GM10248 (cell line): Measurements from ENCODE around the gene FMN1.

Source experiments
- CTCF ChIA-PET: fragments of 300-600 bp; sonication (Branson Sonifier 250); formaldehyde crosslinking; extraction: SDS; loops from one replicate; lab custom pipeline; 2021; ENCODE audit warnings: antibody characterized with exemption; lab: Yijun Ruan, JAX
- POLR2A ChIA-PET: fragments of 350-650 bp; sonication (Branson Sonifier 250); formaldehyde crosslinking; extraction: SDS; loops from one replicate; lab custom pipeline; 2020; ENCODE audit warnings: antibody characterized with exemption; lab: Yijun Ruan, JAX
- DNase-seq: peaks from one replicate; pipeline ENCODE4 v3.0.0; 2012; ENCODE audit errors: extremely low spot score
- TF ChIP-seq, protein P1 (sequence below): IDR thresholded peaks from 2 replicates; pipeline ENCODE4 v1.5.1; 2012; ENCODE audit warnings: mild to moderate bottlenecking, low read depth; ENCODE audit errors: extremely low read depth, missing control alignments, control extremely low read depth

Gene FMN1

DNA sequence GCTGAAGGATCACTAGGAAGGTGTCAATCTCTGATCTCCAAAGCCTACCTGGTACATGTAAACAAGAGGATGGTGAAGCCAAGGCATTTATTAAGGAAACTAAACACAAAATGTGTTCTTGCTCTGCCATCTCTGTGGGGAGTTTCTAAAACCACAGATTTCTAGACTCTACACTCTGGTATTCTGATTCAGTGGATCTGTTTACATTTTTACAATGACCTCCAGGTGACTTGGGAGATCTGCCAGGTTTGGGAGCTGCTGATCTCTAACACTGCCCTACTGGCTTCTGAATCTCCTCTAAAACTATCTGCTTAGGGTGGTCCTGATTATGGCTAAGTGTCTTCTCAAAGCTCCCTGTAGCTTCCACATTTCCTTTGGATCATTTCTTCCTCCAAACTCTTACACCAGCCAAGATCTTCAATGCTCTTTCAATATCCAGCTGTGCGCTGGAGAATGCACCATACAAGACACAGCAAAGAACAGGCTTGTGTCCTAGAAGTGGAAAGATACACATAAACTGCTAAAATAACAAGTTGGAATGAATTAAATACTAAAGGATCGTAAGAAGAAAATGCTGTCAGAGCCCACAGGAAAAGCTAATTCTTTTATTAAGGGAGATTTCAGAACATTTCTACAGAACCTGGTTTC, 404.0 kb downstream of the FMN1 start:
- TF ChIP-seq, protein P1, sequence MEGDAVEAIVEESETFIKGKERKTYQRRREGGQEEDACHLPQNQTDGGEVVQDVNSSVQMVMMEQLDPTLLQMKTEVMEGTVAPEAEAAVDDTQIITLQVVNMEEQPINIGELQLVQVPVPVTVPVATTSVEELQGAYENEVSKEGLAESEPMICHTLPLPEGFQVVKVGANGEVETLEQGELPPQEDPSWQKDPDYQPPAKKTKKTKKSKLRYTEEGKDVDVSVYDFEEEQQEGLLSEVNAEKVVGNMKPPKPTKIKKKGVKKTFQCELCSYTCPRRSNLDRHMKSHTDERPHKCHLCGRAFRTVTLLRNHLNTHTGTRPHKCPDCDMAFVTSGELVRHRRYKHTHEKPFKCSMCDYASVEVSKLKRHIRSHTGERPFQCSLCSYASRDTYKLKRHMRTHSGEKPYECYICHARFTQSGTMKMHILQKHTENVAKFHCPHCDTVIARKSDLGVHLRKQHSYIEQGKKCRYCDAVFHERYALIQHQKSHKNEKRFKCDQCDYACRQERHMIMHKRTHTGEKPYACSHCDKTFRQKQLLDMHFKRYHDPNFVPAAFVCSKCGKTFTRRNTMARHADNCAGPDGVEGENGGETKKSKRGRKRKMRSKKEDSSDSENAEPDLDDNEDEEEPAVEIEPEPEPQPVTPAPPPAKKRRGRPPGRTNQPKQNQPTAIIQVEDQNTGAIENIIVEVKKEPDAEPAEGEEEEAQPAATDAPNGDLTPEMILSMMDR = no peak
- CTCF ChIA-PET = interaction anchor here (1.7 kb wide), 1 partner anchor 18 kb away, joined by 6 read pairs; no protein-coding TSS in a partner anchor
- POLR2A ChIA-PET = no interaction called here
- no peak for DNase-seq

DNA sequence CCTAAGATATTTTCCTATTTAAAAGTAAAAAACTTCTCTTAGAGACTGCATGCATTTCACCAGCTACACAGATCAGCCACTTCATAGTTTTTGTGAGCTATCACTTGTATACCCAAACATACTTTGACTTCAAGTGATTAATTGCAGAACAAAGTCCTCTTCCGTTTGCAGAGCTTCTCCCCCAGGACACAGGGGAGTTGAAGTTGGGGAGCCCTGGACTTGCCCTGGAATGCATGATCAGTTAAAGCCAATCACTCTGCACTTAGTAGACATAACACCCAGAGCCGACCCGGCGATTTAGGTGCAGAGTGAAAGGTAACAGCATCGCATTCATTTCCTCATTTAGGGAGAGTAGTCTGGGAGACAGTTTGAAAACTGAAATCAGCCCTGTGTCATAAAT, 406.6 kb downstream of the FMN1 start:
- ChIA-PET CTCF (no interaction called here), POLR2A (no interaction called here)
- TF ChIP-seq, protein P1 = no peak
- DNase-seq = no peak

DNA sequence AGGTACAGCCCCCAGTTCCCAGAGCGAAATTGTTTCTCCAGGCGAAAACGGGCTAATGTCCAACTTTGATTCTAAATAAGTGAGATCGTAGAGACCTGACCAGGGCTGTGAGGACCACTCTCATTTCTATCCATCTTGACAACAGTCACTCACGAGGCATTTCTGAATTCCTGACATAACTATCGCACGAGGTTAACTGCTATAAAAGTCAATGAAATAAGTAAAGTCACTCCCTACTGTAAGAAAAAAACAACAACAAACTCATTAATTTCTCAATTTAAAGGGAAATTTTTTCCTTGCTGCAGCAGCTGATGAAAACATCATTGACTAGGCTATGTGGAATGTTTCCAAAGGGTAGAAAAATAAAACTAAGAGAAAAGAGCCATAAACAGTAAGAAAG, 407.6 kb downstream of the FMN1 start:
- ChIA-PET POLR2A (no interaction called here), CTCF (no interaction called here)
- TF ChIP-seq, protein P1 = no peak
- no peak for DNase-seq

DNA sequence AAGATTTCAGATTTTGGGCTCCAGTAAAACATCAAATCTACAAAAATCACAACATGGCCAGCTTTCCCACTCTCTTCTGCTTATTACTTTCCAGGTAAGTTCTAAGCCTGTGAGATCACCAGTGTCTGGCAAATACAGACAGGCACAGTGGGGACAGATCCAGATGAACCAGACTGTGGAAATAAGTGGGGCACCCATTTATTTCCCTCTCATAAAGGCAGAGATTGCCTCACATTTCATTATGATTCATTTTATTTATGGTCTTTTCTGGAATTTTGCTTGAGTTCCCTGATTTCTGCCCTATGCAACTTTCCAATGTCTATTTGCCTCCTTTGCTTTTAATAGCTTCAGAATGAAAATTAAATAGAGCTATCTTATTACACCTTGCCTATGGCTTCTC, 409.9 kb downstream of the FMN1 start:
- ChIA-PET POLR2A (no interaction called here), CTCF (interaction anchor here (1.4 kb wide), 1 partner anchor 10 kb away, joined by 3 read pairs; no protein-coding TSS in a partner anchor)
- TF ChIP-seq, protein P1 = no peak
- no peak for DNase-seq

DNA sequence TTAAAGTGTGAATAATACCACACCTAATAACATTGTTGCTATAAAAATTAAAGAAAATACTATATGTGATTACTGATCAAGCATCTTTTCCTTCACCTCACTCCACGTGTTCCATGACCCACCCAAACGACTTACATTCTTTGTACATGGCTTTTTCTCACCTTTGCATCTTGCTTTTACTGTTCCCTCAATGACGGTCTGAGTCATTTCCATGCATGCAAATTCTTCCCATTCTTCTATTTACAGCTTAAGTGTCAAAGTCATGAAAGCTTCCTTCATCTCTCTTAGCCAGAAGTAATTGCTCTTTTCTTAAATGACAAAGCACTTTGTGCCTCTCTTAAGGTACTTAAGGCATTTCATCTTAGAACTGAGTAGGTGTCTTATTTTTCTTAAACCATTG, 412.7 kb downstream of the FMN1 start:
- no peak for DNase-seq
- ChIA-PET POLR2A (no interaction called here), CTCF (no interaction called here)
- TF ChIP-seq, protein P1 = no peak

DNA sequence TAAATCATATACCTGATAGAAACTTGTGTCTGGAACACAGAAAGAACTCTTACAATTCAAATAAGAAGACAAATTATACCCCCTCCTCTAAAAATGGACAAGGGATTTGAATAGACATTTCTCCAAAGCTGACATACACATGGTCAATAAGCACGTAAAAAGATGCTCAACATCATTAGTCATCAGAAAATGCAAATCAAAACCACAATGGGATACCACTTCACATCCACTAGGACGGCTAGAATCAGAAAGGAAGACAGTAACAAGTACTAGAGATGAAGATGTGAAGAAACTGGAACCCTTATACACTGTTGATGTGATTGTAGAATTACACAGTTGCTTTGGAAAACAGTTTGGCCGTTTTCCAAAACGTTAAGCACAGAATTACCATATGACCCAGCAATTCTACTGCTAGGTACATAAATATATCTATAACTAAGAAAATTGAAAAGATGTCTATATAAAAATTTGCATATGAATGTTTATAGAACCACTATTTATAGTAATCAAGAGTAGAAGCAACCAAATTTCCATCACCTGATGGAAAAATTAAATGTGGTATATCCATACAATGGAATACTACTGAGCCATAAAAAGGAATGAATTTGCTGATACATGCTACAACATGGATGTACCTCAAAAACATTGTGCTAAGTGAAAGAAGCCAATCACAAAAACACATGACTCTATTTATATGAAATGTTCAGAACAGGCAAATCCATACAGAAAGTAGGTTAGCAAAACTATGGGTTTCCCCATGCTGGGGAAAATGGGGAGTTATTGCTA, 415.9 kb downstream of the FMN1 start:
- POLR2A ChIA-PET = no interaction called here

More for the DNA sequence above, 415.9 kb downstream of the FMN1 start:
- DNase-seq = no peak
- CTCF ChIA-PET = no interaction called here
- TF ChIP-seq, protein P1 = no peak
